ENCODE data around the gene TCL1A.
"Not testable (repeated sequence)": the region's sequence is repeated elsewhere in the genome, so short reads cannot be mapped to it uniquely, and the experiment has no call there.

Gene TCL1A

DNA sequence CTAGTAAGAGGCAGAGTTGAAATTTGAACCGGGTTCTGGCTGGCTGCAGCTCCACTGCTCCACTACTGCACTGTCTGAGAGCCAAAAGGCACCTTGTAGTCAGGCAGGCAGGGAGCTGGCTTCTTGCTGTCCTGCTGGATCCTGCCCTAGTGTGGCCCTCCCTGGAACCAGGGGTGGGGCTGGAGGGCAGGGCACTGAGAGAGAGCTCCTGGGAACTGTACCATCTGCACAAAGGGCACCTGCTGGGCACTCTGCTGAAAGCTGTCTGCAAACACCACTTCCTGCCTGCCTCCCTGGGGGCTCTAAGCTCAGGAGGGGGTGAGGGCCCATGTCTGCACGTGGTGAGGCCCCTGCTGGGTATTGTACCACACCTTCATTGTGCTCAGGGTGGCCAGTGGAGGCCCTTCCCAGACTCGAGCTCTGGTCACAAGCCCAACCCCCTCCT, 46.7 kb downstream of the TCL1A start:
- H3K4me1 ChIP-seq (ENCODE audit: control insufficient read depth, low read length): peaks cover 82% of the 10 kb centered on the region
- H3K9me3 ChIP-seq (ENCODE audit: control insufficient read depth, insufficient read depth, low read length): no peaks in the 10 kb centered on the region
- H3K9me2 ChIP-seq (replicated peaks; ENCODE audit: control insufficient read depth, low read length): no peaks in the 10 kb centered on the region
- H4K20me1 ChIP-seq (ENCODE audit: control insufficient read depth, insufficient read depth, low read depth, low read length): no peaks in the 10 kb centered on the region
- H3K79me2 ChIP-seq (ENCODE audit: control insufficient read depth, low read length): no peaks in the 10 kb centered on the region
- peak overlapping the region; percentile 66 for H3K4me2 ChIP-seq (ENCODE audit: low read length)
- TF ChIP-seq, protein P1, sequence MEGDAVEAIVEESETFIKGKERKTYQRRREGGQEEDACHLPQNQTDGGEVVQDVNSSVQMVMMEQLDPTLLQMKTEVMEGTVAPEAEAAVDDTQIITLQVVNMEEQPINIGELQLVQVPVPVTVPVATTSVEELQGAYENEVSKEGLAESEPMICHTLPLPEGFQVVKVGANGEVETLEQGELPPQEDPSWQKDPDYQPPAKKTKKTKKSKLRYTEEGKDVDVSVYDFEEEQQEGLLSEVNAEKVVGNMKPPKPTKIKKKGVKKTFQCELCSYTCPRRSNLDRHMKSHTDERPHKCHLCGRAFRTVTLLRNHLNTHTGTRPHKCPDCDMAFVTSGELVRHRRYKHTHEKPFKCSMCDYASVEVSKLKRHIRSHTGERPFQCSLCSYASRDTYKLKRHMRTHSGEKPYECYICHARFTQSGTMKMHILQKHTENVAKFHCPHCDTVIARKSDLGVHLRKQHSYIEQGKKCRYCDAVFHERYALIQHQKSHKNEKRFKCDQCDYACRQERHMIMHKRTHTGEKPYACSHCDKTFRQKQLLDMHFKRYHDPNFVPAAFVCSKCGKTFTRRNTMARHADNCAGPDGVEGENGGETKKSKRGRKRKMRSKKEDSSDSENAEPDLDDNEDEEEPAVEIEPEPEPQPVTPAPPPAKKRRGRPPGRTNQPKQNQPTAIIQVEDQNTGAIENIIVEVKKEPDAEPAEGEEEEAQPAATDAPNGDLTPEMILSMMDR (IDR thresholded peaks at IDR 0.05; ENCODE audit: low read depth, low read length, poor library complexity, severe bottlenecking): no peak
- no peak for TF ChIP-seq EZH2phosphoT487 (IDR thresholded peaks at IDR 0.05; ENCODE audit: borderline replicate concordance, low read length)
- H3F3A ChIP-seq (ENCODE audit: control insufficient read depth, insufficient read depth): peaks cover 2% of the 10 kb centered on the region; the same call in 1 of the 2 replicates
- H3K4me3 ChIP-seq (ENCODE audit: low read length): peak overlapping the region; percentile 47
- peaks cover 5% of the 10 kb centered on the region; the same call in 1 of the 2 replicates for H3K27me3 ChIP-seq (ENCODE audit: control insufficient read depth, low read length)
- H3K36me3 ChIP-seq (ENCODE audit: control insufficient read depth, low read length): peaks cover 8% of the 10 kb centered on the region
- peak overlapping the region; percentile 49 for H3K27ac ChIP-seq (ENCODE audit: low read depth, low read length)

DNA sequence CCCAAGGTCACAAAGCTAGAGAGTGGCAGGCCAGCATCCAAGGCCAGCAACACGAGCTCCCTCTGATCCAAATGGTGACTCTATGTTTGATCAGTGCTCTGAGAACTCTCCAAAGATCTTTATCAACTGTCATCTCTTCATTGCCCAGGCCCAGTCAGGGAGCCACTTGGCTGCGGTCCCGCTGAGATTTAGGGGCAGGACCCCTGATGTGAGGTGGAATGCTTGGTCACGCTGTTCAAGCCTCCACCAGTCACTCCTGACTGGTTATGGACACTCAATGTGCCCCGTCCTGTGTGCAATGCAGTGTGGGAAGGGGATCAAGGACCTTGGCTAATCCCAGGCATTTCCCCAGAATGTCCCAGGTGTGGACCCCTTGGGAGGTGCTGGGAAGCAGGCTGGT, 47.5 kb downstream of the TCL1A start:
- Histone ChIP-seq H3K9me3 (ENCODE audit: control insufficient read depth, insufficient read depth, low read length) (no peaks in the 10 kb centered on the region), H3K79me2 (ENCODE audit: control insufficient read depth, low read length) (no peaks in the 10 kb centered on the region), H3K36me3 (ENCODE audit: control insufficient read depth, low read length) (peaks cover 8% of the 10 kb centered on the region), H3F3A (ENCODE audit: control insufficient read depth, insufficient read depth) (peaks cover 3% of the 10 kb centered on the region; the same call in 1 of the 2 replicates), H3K9me2 (replicated peaks; ENCODE audit: control insufficient read depth, low read length) (no peaks in the 10 kb centered on the region), H3K4me3 (ENCODE audit: low read length) (peak overlapping the region; percentile 47; the same call in 1 of the 2 replicates), H4K20me1 (ENCODE audit: control insufficient read depth, insufficient read depth, low read depth, low read length) (no peaks in the 10 kb centered on the region), H3K4me1 (ENCODE audit: control insufficient read depth, low read length) (peaks cover 90% of the 10 kb centered on the region), H3K27me3 (ENCODE audit: control insufficient read depth, low read length) (peaks cover 5% of the 10 kb centered on the region; the same call in 1 of the 2 replicates), H3K4me2 (ENCODE audit: low read length) (peak overlapping the region; percentile 66), H3K27ac (ENCODE audit: low read depth, low read length) (peak overlapping the region; percentile 49)
- TF ChIP-seq, protein P1 (IDR thresholded peaks at IDR 0.05; ENCODE audit: low read depth, low read length, poor library complexity, severe bottlenecking): no peak
- no peak for TF ChIP-seq EZH2phosphoT487 (IDR thresholded peaks at IDR 0.05; ENCODE audit: borderline replicate concordance, low read length)

DNA sequence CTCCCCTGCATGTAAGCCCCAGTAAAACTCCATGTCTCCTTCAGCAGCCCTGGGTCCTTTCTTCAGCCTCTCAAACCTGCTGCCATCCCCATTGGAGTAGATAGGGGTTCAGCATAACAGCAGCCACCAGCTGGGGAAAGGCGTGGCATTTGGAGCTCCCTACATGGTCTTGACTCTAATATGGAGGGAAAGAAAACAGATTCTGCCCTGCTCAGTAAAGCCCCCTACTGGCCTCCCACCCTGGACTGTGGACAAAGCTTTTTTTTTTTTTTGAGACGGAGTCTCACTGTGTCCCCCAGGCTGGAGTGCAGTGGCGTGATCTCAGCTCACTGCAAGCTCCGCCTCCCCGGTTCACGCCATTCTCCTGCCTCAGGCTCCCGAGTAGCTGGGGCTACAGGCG, 48.4 kb downstream of the TCL1A start:
- H3K79me2 ChIP-seq (ENCODE audit: control insufficient read depth, low read length); H3K36me3 ChIP-seq (ENCODE audit: control insufficient read depth, low read length); H3K9me3 ChIP-seq (ENCODE audit: control insufficient read depth, insufficient read depth, low read length); H4K20me1 ChIP-seq (ENCODE audit: control insufficient read depth, insufficient read depth, low read depth, low read length); H3K9me2 ChIP-seq (replicated peaks; ENCODE audit: control insufficient read depth, low read length); H3F3A ChIP-seq (ENCODE audit: control insufficient read depth, insufficient read depth); H3K27me3 ChIP-seq (ENCODE audit: control insufficient read depth, low read length): not testable (repeated sequence)
- H3K4me3 ChIP-seq (ENCODE audit: low read length): peak overlapping the region; percentile 31
- H3K27ac ChIP-seq (ENCODE audit: low read depth, low read length): peak overlapping the region; percentile 49
- peaks cover 96% of the 10 kb centered on the region for H3K4me1 ChIP-seq (ENCODE audit: control insufficient read depth, low read length)
- TF ChIP-seq, protein P1 (IDR thresholded peaks at IDR 0.05; ENCODE audit: low read depth, low read length, poor library complexity, severe bottlenecking): peak; percentile 48
- peak overlapping the region; percentile 66 for H3K4me2 ChIP-seq (ENCODE audit: low read length)
